NCI-H1417 treated with DMSO at 0.1 percent for 48 hours (cell line): Measurements from ENCODE around the gene MAP3K20.
A peak's percentile ranks its signal among the peaks of the same experiment; 100 is the strongest.
"Not testable (repeated sequence)": the region's sequence is repeated elsewhere in the genome, so short reads cannot be mapped to it uniquely, and the experiment has no call there.

Experiments
- DNase-seq: peaks from one replicate; lab custom pipeline; 2025; lab: John Stamatoyannopoulos, UW

MAP3K20 gene

DNA sequence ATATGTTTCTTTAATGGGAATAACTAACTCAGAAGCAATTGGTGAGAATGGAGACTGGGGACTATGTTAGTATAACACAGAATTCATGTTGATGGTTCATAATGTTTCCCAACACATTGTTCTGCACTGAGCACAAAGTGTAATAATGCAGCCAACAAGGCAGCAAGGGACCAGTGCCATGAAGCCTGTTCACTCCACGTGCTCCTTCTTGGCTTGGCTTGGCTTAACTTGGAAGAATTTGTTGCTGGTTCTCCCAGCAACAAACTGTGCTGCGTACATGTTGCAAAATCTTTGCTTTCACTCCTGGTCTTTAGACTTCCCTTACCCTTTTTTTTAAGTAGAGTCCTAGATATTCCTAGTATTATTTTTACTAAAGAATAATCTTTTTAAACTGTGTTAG lies 129.7 kb downstream of the MAP3K20 start:
- no peak for DNase-seq

DNA sequence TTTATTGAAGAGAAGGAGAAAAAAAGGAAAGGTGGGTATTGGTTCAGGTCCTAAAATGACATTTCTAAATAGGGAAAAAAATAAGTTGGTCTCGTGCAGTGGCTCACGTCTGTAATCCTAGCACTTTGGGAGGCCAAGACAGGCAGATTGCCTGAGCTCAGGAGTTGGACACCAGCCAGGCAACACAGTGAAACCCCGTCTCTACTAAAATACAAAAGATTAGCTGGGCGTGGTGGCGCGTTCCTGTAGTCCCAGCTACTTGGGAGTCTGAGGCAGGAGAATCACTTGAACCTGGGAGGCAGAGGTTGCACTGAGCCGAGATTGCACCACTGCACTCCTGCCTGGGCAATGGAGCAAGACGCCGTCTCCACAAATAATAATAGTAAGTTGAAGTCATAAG lies 131.5 kb downstream of the MAP3K20 start:
- not testable (repeated sequence) for DNase-seq

DNA sequence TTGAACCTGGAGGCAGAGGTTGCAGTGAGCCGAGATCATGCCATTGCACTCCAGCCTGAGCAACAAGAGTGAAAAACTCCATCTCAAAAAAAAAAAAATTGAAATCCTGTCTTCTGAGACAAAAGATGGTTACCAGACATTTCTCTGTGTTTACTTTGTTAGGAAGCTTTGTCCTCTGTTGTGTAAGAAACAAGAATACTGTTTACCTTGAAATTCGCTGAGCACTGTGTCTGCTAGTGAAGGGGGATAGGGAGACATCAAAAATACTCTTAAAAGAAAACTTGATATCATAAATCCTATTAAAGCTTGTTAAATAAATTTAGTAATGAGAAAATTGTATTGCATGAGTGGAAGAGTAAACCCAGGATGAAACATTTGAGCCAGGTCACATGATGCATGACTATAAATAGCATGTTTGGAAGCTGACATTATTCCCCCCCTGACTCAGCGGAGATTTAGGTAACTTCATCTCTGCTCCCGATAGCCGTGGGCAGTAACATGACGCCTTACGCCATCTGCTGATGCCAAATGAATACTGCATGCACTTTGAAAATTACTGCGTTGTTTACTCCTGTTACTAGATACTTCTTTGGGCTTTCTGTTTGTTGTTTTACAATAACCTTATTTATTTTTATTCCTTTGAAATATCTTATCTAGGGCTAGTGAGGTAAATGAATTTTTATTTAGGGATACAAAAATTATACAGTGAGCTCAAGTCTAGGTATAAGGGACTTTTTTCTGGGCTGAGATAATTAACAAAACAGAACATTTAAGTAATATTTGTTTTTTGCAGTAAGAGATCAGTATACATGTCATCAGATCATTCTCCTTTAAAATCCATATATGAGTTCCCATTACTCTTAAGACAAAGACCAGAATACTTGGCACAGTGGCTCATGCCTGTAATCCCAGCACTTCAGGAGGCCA lies 134.9 kb downstream of the MAP3K20 start:
- DNase-seq = peak; percentile 8

DNA sequence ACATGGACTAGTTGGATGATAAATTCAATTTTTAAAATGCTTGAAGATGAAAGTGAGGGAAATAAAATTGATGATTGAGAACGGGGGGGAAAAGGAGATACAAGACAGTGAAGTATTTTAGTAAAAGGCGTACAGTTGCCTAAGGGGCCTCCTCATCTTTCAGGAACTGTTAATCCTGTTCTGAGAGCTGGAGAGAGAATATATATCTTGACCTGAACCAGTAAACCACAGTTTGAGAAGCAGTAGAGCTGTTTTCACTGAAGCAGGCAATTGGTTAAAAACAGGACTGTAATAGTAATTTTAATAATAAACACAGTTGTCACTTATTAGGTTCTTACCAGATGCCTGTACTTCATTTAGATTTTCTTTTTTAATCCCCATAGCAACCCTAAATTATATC lies 137.5 kb downstream of the MAP3K20 start:
- no peak for DNase-seq

DNA sequence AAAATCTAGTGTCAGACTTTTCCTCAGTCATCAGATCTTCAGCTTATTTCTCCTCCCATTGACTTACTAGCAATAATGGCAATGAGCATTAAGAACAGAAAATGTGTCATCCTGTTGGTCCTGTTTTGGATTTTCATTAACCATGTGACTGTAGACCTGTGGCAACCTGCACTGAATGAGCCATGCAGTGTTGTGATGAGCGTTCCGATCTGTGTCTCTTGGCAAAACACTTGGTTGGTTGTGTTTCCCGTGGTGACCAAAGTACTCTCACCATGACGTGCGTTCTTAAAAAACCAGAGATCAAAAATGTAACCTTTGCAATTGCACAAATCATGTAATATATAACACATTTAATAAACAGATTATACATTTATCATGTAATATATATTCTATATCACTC lies 138.6 kb downstream of the MAP3K20 start:
- no peak for DNase-seq

DNA sequence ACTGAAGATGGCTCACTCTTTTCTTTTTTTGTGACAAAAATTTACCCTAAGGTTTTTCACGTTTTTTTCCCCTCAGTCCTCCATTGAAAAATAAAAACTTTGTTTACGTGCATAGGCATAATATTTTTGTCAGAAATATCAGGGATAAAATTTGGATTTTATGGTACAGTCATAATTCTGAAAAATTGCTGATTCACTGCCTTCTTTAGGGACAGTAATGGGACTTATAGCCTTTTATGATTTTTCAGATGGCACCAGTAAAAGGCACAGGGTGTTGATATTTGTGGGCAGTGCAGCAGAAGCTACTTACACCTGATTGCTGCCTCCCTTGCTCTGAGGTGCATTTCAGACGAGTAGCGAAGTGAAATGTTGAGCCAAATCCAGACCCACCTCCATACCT lies 139.7 kb downstream of the MAP3K20 start:
- no peak for DNase-seq

DNA sequence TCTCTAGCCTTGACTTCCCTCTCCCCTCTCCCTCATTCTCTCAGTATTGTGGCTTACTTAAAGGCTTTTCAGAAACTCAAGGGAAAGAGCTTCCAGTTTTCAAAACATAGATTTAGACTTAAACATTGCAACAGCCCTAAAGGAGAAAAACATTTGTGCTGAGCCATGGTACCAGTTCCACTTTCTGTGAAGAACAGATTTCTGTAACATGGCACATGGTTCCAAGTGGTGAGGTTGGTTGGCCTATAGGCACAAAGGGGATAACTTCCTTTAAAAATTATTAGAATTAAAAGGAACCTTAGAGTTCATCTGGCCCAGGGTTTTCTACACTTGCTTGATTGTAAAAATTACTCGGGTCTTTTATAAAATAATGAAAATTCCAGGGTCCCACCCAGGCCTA lies 140.4 kb downstream of the MAP3K20 start:
- no peak for DNase-seq

DNA sequence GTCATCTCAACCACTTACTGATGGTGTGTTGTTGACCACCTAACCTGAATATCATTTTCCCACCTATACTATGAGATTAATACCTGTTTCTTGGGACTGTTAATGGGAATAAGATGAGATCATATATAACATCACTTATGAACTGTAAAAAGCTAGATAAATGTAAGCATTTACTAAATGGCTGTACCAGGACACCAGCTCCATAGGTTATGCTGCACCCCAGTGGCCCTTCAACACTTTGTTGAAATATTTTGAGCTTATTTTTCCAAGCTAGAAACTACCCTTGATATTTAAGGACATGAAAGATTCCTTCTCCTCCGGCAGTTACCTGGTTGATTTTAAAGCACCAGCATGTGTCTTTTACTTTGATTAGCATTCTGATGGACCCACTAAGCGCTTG lies 141.0 kb downstream of the MAP3K20 start:
- DNase-seq = no peak

DNA sequence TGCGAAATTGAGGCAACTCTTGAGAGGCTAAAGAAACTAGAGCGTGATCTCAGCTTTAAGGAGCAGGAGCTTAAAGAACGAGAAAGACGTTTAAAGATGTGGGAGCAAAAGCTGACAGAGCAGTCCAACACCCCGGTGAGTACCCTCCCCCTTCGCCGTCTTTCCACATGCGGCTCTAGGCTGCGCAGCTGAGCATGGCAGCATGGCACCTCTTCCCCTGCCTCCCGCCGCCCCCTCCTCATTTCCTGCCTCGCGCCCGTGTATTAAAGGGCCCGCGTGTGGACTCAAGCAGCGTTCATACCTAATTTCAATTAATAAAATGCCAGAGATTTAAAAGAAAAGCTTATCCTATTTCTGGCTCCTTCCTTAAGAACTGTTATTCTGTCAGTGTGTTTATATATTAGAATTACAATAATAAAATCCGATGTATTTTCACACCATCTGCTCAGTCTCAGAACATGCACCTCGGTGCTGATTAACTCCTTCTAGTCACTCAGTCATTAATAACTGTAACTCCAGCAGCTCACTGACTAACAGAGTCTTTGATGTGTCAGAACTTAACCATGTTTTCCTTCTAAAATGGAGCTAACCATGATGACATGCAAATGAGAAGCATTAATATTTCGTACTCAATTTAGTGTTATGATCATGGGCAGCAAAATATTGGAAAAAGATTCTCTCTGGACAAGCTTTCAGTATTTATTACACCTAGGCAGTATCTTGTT lies 141.6 kb downstream of the MAP3K20 start:
- no peak for DNase-seq

DNA sequence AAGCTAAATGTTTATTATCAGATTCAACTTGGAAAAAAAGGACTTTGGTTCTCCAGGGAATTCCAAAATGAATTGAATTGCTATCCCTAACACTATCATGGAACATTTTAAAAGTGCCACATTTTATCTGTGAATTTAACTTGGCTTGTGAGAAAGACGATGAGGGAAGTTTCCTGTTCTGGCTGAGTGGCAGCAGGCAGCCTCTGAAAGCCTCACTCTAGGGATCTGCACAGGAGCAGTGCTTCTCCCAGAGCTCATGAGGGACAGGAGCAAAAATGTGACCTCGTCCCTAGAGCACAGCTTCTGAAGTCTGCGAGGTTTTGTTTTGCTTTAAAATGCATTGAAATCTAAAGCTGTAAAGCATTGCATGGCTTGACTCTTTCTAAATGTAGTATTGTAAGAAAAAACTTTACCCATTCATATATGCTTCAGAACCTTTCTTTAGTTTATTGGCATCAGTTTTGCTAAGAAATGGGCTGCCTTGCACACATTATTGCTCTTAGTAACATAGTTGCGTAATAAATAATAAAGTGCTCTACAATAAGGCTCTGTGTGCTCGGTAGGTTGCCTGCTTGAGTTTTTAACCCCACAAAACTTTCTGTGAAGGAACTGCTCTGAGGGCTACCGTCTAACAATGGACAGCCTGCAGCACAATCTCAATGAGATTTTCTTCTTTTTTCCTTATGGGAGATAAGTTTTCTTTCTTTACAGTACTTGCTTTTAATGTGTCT lies 142.8 kb downstream of the MAP3K20 start:
- no peak for DNase-seq

DNA sequence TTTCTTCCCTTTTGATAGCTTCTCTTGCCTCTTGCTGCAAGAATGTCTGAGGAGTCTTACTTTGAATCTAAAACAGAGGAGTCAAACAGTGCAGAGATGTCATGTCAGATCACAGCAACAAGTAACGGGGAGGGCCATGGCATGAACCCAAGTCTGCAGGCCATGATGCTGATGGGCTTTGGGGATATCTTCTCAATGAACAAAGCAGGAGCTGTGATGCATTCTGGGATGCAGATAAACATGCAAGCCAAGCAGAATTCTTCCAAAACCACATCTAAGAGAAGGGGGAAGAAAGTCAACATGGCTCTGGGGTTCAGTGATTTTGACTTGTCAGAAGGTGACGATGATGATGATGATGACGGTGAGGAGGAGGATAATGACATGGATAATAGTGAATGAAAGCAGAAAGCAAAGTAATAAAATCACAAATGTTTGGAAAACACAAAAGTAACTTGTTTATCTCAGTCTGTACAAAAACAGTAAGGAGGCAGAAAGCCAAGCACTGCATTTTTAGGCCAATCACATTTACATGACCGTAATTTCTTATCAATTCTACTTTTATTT lies 145.6 kb downstream of the MAP3K20 start:
- DNase-seq = no peak

DNA sequence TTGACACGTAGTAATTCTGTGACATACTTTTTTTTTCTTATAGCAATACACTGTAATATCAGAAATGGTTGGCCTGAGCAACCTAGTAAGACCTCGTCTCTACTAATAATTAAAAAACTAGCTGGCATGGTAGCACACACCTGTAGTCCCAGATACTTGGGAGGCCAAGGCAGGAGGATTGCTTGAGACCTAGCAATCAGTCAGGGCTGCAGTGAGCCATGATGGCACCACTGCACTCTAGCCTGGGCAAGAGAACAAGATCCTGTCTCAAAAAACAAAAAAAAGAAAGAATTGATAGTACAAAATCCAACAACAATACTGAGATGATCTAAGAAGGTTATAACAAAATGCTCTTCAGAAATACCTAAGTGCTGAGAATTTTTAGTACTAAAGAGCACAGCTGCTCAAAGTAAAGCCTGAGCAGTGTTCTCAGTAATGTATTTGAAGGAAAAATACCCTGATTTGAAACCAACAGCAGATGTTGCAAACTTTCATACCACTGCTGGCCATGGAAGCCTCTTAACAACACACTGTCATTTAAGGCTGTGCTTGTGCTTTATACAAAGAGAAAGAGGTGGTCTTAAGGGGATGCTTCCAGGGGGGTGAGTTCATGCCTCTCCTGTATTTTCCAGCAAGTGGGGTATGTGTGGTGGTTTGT lies 146.4 kb downstream of the MAP3K20 start:
- DNase-seq = no peak

DNA sequence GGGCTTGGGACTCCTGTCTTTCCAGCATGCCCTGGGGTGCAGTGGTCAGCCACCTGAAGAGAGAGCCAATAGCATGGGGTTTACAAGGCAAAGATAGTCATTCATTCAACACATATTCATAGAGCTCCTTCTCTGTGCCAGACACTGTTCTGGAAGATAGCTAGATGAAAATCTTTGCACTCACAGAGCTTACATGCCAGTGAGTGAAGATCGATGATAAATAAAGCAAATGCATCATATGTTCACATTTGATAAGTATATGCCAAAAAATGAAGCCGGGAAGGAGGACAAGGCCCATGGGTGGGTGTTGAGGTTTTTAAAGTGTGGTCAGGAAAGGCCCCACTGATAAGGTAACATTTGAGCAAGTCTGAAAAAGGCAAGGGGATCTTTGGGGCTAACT lies 148.2 kb downstream of the MAP3K20 start:
- no peak for DNase-seq

DNA sequence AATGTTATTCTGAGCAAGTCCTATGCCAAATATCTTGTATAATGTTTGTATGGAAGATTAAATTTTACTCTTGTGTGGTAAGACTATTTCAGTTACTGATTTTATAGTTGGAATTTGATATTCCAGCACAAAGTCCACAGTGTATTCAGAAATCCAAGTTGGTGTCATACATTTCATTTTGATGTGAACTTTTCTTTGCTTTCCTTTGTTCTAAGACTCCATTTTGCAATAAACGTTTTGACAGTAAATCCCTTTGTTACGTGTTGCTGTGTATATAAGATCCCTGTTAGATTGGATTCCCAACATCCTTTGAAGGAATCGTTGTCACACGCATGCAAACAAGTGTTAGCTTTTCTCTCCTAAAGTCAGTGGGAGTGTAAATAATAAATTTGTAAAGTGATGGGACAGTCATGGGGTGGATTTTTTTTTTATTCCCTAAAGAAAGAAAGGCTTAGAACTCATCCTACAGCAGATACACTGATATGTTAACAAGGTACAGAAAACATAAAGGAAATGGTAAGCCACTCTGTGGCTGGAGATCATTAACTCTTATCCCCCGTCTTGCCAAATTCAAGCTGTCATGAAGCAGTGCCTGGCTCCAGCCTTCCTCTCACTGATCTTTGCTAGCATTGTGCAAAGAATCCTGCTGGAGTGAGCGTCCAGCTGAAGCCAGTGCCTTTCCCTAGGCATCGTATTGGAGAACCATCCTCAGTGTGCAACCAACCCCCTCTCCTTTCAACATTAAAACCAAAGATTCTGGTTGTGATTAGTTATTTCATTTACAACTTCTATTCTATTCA lies 151.5 kb downstream of the MAP3K20 start:
- DNase-seq = no peak

DNA sequence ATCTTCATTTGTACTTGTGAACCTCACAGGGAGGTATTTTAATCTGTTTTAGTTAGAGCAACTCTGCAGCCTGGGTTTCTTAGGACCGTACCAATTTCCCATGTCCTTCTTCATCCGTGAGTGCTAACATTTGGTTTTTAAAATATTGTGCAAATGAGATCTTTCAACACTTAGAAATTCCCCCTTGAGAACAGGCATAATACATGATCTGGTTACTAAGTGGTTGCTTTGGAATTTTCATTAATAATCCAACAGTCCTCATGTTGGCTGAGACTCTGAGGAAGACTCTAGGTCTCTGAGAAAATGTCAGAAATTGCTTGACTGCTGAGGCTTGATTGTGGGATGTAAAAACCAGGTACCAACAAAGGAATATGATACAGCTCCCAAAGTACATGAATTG lies 153.4 kb downstream of the MAP3K20 start:
- DNase-seq = no peak

DNA sequence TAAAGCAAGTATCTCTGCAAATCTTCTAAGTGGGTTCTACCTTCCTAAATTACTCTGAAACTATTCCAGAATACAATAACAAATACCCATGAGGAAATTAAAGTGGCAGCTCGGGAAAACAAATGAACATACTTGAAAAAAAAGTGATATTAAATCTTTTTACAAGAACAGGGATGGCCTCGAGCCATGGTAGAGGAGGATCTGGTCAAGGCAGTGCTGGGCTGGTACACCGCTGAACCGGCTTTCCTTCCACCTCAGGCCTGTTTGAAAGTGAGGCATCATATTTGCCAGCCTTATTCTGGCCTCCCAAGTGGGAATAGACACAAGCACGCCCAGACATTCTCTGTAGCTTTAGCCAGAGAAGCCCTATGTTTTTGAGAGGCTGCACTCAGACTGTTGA lies 154.5 kb downstream of the MAP3K20 start:
- no peak for DNase-seq

DNA sequence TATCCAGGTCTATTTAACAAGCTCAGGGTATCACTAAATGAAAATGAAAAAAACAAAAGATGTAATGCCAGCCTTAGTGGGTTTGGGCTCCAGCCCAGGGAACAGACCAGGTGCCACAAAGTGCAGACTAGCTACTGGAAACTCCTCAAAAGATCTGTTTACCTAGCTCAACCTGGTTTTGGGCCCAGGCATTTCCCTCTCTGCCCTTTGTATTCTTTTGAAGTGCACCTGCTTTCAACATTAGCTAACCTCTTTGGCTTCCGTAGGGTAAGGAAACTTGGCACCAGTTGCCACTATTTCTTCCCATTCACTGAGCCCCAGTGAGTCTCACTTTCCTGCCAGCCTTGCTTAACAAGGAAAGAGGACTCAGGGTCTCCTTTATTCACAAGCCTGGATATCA lies 155.4 kb downstream of the MAP3K20 start:
- DNase-seq = no peak

DNA sequence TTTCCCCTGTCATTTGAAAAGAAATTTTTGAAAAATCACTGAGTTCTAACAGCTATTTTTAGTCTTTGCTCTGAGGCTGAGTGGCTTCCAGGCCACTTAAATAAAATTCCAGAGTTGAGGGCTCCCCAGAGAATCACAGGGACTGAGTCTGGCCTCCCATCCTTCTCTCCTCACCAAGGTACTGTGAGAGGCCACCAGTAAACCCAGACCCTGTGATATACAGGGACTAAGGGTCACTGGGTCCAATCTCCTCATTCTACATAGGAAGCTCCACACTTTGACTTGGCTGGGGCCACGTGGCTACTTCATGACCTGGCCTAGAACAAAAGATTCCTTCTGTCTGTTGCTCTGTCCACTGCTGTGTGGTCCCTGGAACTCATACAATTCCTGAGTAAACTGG lies 155.8 kb downstream of the MAP3K20 start:
- no peak for DNase-seq

DNA sequence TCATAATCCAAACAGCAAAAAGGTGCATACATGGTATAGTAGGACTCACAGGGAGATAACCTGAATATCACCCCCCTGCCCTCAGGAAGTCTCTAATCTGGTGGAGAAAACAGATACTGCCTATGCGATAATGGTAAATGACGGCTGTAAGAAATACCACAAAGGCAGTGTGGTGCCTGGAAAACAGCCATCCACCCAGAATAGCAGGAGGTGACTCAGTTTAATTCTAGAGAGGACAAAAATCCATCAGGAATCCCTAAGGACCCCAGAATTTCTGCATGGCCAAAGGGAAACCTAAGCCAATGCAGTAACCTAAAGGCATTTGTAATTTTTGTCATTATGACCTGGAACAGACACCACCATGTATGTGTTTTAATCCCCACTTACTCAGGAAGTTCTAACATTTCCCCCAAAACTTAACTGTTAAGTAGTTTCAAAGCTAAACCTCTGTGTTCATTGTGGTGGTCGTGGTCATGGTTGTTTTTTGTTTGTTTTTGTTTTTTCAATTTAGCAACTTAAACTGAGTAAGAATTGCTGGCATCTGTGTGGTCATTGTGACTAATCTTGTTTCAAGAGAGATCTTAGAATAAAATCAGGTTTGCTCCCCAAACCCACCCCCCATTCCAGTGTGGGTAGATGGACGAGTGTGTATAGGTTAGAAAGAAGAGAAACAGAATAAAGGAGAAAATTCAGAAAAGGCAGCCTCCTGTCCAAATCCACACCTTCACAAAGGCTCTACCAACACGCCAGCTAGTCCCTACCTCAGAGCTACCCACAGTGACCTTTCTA lies 157.5 kb downstream of the MAP3K20 start:
- DNase-seq = no peak
